ENCODE measurements around the gene CTSW. TPM values are rescaled to one million over a fixed set of nuclear protein-coding genes. Genes with fewer than 3 reads are reported as not detected.

CTSW gene
- total RNA-seq, 6 donors from 2014 or later: 2.1 to 20.7 (median 11.4) TPM

GRCh38 chr11:65850217-65851082 lies 29.2 kb upstream of the CTSW start:
- no peak overlapping the region for H3K4me3 ChIP-seq
- H3K36me3 ChIP-seq: peaks cover 16 to 49% (median 45%) of the 10 kb centered on the region in 4 donors
- H3K27me3 ChIP-seq: no peaks in the 10 kb centered on the region
- peaks cover 0 to 7% (median 0%) of the 10 kb centered on the region in 4 donors for H3K9me3 ChIP-seq
- ATAC-seq (ENCODE audit: low FRiP score in 2 of 2): peak; percentile 7 to 11
- DNase-seq: no peak
- no peak overlapping the region for H3K27ac ChIP-seq
- TF ChIP-seq POLR2A (IDR thresholded peaks at IDR 0.05) (no peak), POLR2AphosphoS5 (IDR thresholded peaks at IDR 0.05) (no peak), EP300 (IDR thresholded peaks at IDR 0.05) (no peak), CTCF (IDR thresholded peaks at IDR 0.05) (no peak)
- peaks cover 5 to 20% (median 7%) of the 10 kb centered on the region in 4 donors for H3K4me1 ChIP-seq
- 71 to 80% methylated on average over 19 of the region's 20 CpGs for WGBS, 2 donors

- peaks cover 0 to 7% (median 0%) of the 10 kb centered on the region in 4 donors for H3K9me3 ChIP-seq
- no peaks in the 10 kb centered on the region for H3K27me3 ChIP-seq
- ATAC-seq (ENCODE audit: low FRiP score in 2 of 2) (peak; percentile 27 to 30), DNase-seq (peak in 1 of 2 donors; percentile 78)
- no peak overlapping the region for H3K4me3 ChIP-seq
- peaks cover 12 to 27% (median 14%) of the 10 kb centered on the region in 4 donors for H3K4me1 ChIP-seq
- H3K27ac ChIP-seq: no peak overlapping the region
- peaks cover 19 to 56% (median 52%) of the 10 kb centered on the region in 4 donors for H3K36me3 ChIP-seq
- TF ChIP-seq CTCF (IDR thresholded peaks at IDR 0.05) (peak in 2 of 6 experiments; percentile 8 to 54), EP300 (IDR thresholded peaks at IDR 0.05) (no peak), POLR2A (IDR thresholded peaks at IDR 0.05) (no peak), POLR2AphosphoS5 (IDR thresholded peaks at IDR 0.05) (no peak)
- 89 to 90% methylated on average over 9 to 14 of the region's 14 CpGs for WGBS, 2 donors
Observed at GRCh38 chr11:65851083-65851579, 28.5 kb upstream of the CTSW start.

GRCh38 chr11:65851811-65852507 lies 27.7 kb upstream of the CTSW start:
- WGBS, 2 donors: 89 to 93% methylated on average over 8 to 10 of the region's 10 CpGs
- H3K4me3 ChIP-seq: no peak overlapping the region
- DNase-seq: no peak
- no peak for ATAC-seq (ENCODE audit: low FRiP score in 2 of 2)
- H3K4me1 ChIP-seq: peaks cover 18 to 34% (median 19%) of the 10 kb centered on the region in 4 donors
- H3K27me3 ChIP-seq: no peaks in the 10 kb centered on the region
- no peak overlapping the region for H3K27ac ChIP-seq
- peaks cover 0 to 7% (median 0%) of the 10 kb centered on the region in 4 donors for H3K9me3 ChIP-seq
- H3K36me3 ChIP-seq: peaks cover 19 to 62% (median 52%) of the 10 kb centered on the region in 4 donors
- TF ChIP-seq EP300 (IDR thresholded peaks at IDR 0.05) (no peak), POLR2AphosphoS5 (IDR thresholded peaks at IDR 0.05) (no peak), POLR2A (IDR thresholded peaks at IDR 0.05) (no peak), CTCF (IDR thresholded peaks at IDR 0.05) (no peak)

GRCh38 chr11:65852508-65853245 lies 27.0 kb upstream of the CTSW start:
- Histone ChIP-seq H3K27me3 (no peaks in the 10 kb centered on the region), H3K4me3 (no peak overlapping the region), H3K36me3 (peaks cover 19 to 62% (median 52%) of the 10 kb centered on the region in 4 donors), H3K27ac (peak overlapping the region in 1 of 4 donors; percentile 14), H3K4me1 (peaks cover 18 to 34% (median 19%) of the 10 kb centered on the region in 4 donors), H3K9me3 (peaks cover 0 to 7% (median 0%) of the 10 kb centered on the region in 4 donors)
- peak in 1 of 2 donors; percentile 85 for DNase-seq
- no peak for ATAC-seq (ENCODE audit: low FRiP score in 2 of 2)
- TF ChIP-seq CTCF (IDR thresholded peaks at IDR 0.05) (no peak), EP300 (IDR thresholded peaks at IDR 0.05) (no peak), POLR2AphosphoS5 (IDR thresholded peaks at IDR 0.05) (no peak), POLR2A (IDR thresholded peaks at IDR 0.05) (no peak)
- WGBS, 2 donors: 92 to 95% methylated on average over 9 to 33 of the region's 33 CpGs
